SK-N-DZ (cell line): ENCODE measurements around the gene RHOF.
"Not testable (repeated sequence)": the region's sequence is repeated elsewhere in the genome, so short reads cannot be mapped to it uniquely, and the experiment has no call there.

Experiments used
- DNase-seq: peaks from one replicate; pipeline ENCODE4 v3.0.0-alpha.2; 2015; ENCODE audit warnings: low spot score

Gene RHOF

GRCh38 chr12:121793838-121794533, 498 bp upstream of the RHOF start:
- DNase-seq: peak; percentile 84

- DNase-seq: no peak
These were observed 665 bp downstream of the RHOF start for GRCh38 chr12:121792607-121793439.

- no peak for DNase-seq
These were observed 1.6 kb downstream of the RHOF start for GRCh38 chr12:121791671-121792551.

- not testable (repeated sequence) for DNase-seq
These were observed 2.7 kb downstream of the RHOF start for GRCh38 chr12:121790785-121791184.

DNA sequence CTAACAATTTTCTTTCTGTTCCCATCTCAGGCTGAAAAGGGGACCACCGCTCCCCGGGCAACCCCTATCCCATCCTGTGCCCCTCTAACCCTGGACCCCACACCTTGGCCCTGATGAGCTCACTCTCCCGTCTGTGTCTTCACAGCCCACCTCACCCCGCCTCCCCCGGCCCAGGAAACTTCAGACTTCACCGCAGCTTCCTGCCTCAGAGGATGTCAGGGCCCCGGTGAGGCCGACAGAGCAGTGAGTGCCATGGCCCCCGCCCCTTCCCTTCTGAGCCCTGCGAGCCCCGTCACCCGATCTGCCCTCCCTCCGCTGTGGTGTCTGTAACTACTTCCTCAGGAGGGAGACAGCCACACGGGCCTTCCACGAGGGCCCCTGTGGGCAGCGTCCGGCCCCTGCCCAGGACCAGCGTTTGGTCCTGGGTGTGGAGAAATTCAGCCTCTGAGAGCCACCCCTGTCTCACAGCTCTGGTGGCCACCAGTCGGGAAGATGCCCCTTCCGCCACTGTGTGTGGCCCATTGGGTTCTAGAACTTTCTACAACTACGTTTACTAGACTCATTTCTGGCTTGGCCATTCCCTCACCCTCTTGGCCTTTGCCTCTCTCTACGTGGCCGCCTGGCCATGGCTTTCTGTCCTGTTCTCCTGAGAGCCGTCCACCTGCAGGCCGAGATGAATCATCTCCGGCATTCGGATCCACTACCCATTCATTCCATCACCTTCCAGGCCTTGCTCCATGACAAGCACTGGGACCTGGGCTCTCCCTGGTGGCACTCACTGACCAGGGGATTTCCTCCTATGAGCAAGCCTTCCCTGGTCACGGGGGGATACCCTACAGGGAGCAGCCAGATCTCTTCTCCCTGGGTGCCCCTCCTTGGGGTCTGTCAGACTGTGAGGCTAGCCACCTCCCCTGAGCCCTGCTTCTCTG, 3.4 kb downstream of the RHOF start:
- no peak for DNase-seq

DNA sequence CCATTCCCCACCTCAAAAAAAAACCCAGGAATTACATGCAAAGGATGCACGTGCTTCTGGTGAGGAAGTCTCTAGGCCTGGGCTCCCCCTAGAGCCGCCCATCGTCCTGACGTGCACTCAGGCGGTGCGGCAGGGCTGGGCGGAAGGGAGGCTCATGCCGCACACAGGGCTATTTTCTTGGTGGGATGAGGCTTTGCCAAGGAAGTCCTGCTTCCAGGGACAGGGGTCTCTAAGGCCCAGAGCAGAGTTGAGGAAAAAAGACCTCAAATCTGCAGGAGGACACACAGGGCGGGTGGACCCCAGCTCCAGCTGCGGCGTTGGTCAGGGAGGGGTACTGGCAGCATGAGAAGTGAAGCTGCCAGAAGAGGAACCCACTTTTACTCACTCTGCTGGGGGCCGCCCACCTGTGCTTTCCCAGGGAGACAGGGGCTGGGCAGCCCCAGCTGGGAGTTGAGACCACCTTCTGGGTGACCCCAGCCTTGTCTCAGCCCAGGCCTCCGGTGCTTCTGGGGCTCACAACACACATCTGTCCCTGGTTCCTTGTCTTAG, 4.2 kb downstream of the RHOF start:
- no peak for DNase-seq

DNA sequence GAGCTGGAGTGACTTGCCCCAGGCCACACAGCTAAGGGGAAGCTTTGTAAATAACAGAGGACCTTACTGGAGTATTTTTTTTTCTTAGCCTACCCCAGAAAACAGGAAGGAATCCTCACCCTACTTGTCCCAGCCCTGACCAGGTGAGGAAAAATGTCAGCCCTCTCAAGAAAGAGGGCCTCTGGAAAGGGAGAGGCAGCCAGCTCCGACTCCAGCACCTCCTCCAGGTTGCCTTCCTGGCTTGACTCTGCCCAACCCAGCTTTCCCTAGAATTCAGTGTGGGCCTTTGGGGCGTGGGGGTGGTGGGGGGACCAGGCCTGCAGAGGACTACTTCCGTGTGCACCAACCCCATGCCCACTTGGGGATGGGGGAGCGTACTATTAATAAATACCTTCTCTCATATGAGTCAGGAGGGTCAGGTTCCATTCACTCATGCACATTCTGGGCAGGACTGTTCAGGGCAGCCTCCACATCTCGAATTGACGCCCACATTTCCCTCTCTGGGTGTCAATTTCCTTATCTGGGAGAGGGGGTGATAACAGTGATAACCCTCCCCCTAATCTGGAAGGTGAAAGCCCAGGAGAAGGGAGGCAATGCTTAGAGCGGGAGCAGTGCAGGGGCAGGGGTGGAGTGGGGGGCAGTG, 5.2 kb downstream of the RHOF start:
- DNase-seq: no peak

- DNase-seq: no peak
These were observed 6.1 kb downstream of the RHOF start for GRCh38 chr12:121787063-121788025.

GRCh38 chr12:121786440-121786825, 7.1 kb downstream of the RHOF start:
- no peak for DNase-seq

DNA sequence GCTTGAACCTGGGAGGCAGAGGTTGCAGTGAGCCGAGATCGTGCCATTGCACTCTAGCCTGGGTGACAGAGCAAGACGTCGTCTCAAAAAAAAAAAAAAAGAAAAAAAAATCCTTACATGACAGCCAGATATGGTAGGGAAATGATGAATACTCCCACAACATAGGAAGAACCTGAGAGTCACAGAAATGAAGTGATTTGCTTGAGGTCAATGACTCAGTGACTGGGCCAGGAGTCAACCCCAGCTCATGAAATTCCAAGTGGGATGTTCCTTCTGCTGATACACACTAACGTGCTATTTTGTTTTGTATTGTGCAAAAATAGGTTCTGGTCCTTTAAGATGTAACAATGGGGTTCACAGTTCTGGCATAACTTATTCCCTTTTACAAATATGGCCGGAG, 9.0 kb downstream of the RHOF start:
- DNase-seq: no peak

GRCh38 chr12:121783766-121784165, 9.7 kb downstream of the RHOF start:
- no peak for DNase-seq

GRCh38 chr12:121781998-121782979, 11.2 kb downstream of the RHOF start:
- no peak for DNase-seq

GRCh38 chr12:121781484-121781997, 11.9 kb downstream of the RHOF start:
- DNase-seq: no peak

- no peak for DNase-seq
These were observed 13.1 kb downstream of the RHOF start for GRCh38 chr12:121780429-121780828.

DNA sequence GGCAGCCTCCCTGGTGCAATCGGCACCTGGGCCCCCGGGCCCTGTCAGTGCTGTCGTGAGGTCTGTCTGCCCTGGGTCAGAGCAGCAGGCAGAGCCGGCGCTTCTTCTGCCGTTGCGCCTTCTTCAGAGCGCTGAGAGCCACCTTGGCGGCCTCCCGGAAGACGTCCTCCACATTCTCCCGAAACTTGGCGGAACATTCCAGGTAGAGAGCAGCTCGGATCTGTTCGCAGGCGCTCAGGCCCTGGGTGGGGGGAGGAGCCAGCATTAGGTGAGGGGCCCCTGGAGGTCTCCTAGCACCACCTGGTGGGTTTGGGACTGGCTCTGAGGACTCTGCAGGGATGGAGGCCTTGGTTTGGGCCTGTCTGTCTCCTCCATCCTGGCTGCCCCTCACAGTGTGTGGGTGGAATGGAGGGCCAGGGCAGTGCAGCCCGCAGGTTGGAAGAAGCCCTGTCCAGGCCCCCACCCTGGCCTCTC, 14.0 kb downstream of the RHOF start:
- DNase-seq: no peak

- no peak for DNase-seq
These were observed 14.7 kb downstream of the RHOF start for GRCh38 chr12:121778567-121779421.
